ENCODE measurements around the gene PCSK5.

GRCh38 chr9:75880618-75881017, 9.9 kb upstream of the PCSK5 start:
- no peak for TF ChIP-seq CTCF (IDR thresholded peaks at IDR 0.05)
- no peak for TF ChIP-seq POLR2A (IDR thresholded peaks at IDR 0.05)

All from right lobe of liver (tissue), 4 donors.